Activated CD4-positive, CD25-positive, alpha-beta regulatory T cell treated with anti-CD3 and anti-CD28 coated beads, Interleukin-2, amount 50 U/mL, for 72 hours (primary cell): ENCODE data around the gene OR6C2.
"Not testable (repeated sequence)": the region's sequence is repeated elsewhere in the genome, so short reads cannot be mapped to it uniquely, and the experiment has no call there.

ENCODE experiments used
- DNase-seq: peaks from one replicate; pipeline ENCODE4 v3.0.0; 2021

Gene OR6C2

GRCh38 chr12:55443776-55444175 lies at the start of gene OR6C2:
Gene OR6C2 (plus strand): TSS chr12:55444076. CDS start chr12:55452214, 8,138 bp downstream.
- DNase-seq = no peak

- no peak for DNase-seq
Measured at GRCh38 chr12:55396326-55396725, 47.5 kb upstream of the OR6C2 start.

- DNase-seq = no peak
Measured at GRCh38 chr12:55400229-55400628, 43.6 kb upstream of the OR6C2 start, which contains the start of gene OR6C65. Gene OR6C65 (plus strand): TSS chr12:55400529. CDS start chr12:55400529, 0 bp downstream.

- no peak for DNase-seq
Measured at GRCh38 chr12:55407866-55408265, 36.0 kb upstream of the OR6C2 start.

- not testable (repeated sequence) for DNase-seq
Measured at GRCh38 chr12:55409133-55409532, 34.7 kb upstream of the OR6C2 start.

GRCh38 chr12:55412138-55412537 lies 31.7 kb upstream of the OR6C2 start:
- not testable (repeated sequence) for DNase-seq

GRCh38 chr12:55413498-55414388 lies 30.1 kb upstream of the OR6C2 start:
- not testable (repeated sequence) for DNase-seq

GRCh38 chr12:55414396-55414823 lies 29.5 kb upstream of the OR6C2 start:
- not testable (repeated sequence) for DNase-seq

- not testable (repeated sequence) for DNase-seq
Measured at GRCh38 chr12:55414889-55415288, 29.0 kb upstream of the OR6C2 start.

- DNase-seq = no peak
Measured at GRCh38 chr12:55416961-55417360, 26.9 kb upstream of the OR6C2 start.

- DNase-seq = no peak
Measured at GRCh38 chr12:55420307-55420962, 23.4 kb upstream of the OR6C2 start.

- no peak for DNase-seq
Measured at GRCh38 chr12:55425954-55426353, 17.9 kb upstream of the OR6C2 start, which contains the start of gene OR6C76. Gene OR6C76 (plus strand): TSS chr12:55426254. CDS start chr12:55426254, 0 bp downstream.

- no peak for DNase-seq
Measured at GRCh38 chr12:55428331-55429243, 15.3 kb upstream of the OR6C2 start.

GRCh38 chr12:55441233-55441632 lies 2.6 kb upstream of the OR6C2 start:
- not testable (repeated sequence) for DNase-seq

- DNase-seq = no peak
Measured at GRCh38 chr12:55445357-55445756, 1.5 kb downstream of the OR6C2 start.

- no peak for DNase-seq
Measured at GRCh38 chr12:55446326-55446725, 2.5 kb downstream of the OR6C2 start.

- DNase-seq = no peak
Measured at GRCh38 chr12:55448825-55449224, 4.9 kb downstream of the OR6C2 start.

GRCh38 chr12:55464926-55465325 lies 21.1 kb downstream of the OR6C2 start:
- not testable (repeated sequence) for DNase-seq

- DNase-seq = no peak
Measured at GRCh38 chr12:55467836-55468235, 24.0 kb downstream of the OR6C2 start.

- DNase-seq = no peak
Measured at GRCh38 chr12:55469291-55469690, 25.4 kb downstream of the OR6C2 start.

GRCh38 chr12:55470088-55470829 lies 26.4 kb downstream of the OR6C2 start, which contains the start of gene OR6C70:
Gene OR6C70 (minus strand): TSS chr12:55470138. CDS start chr12:55470138, 0 bp downstream.
- DNase-seq = no peak

GRCh38 chr12:55472264-55472663 lies 28.4 kb downstream of the OR6C2 start:
- DNase-seq = no peak
